D341Med (cell line): ENCODE measurements around the gene SLC6A17.

ENCODE experiments used
- DNase-seq: peaks from one replicate; pipeline ENCODE4 v3.0.0; 2012; ENCODE audit warnings: low spot score

SLC6A17 gene

GRCh38 chr1:110150330-110151174 lies at the start of gene SLC6A17:
Gene SLC6A17 (plus strand): TSS chr1:110150494. CDS start chr1:110166930, 16,436 bp downstream.
- DNase-seq: peak; percentile 53

DNA sequence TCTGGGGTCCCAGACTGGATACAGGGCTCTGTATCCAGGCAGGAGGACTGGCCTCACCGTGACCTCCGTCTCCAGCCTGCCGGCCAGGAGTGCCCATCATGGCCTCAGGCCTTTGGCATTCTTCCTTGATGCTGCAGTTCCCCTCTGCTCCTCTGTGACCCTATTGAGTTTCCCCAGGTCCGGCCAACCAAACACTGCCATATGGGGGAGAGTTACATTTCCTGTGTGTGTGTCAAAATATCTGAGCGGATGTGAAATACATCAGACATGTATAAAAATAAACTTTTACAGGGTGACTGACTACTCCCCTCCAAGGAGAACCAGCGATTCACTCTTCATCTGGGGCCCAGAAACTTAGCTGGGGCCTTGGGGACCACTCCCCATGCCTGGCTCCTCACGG lies 48.2 kb upstream of the SLC6A17 start:
- no peak for DNase-seq

- DNase-seq: peak; percentile 85
Measured at GRCh38 chr1:110106013-110106941, 44.0 kb upstream of the SLC6A17 start.

GRCh38 chr1:110107867-110108469 lies 42.3 kb upstream of the SLC6A17 start:
- no peak for DNase-seq

GRCh38 chr1:110111081-110111480 lies 39.2 kb upstream of the SLC6A17 start:
- DNase-seq: no peak

GRCh38 chr1:110112143-110112542 lies 38.2 kb upstream of the SLC6A17 start, which contains the start of gene UBL4B:
Gene UBL4B (plus strand): TSS chr1:110112443. CDS start chr1:110112535, 92 bp downstream.
- no peak for DNase-seq

DNA sequence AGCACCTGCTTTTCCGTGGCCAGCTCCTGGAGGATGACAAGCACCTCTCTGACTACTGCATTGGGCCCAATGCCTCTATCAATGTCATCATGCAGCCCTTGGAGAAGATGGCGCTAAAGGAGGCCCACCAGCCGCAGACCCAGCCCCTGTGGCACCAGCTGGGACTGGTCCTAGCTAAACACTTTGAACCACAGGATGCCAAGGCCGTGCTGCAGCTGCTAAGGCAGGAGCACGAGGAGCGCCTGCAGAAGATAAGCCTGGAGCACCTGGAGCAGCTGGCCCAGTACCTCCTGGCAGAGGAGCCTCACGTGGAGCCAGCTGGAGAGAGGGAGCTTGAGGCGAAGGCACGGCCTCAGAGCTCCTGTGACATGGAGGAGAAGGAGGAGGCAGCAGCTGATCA lies 37.6 kb upstream of the SLC6A17 start:
- DNase-seq: no peak

DNA sequence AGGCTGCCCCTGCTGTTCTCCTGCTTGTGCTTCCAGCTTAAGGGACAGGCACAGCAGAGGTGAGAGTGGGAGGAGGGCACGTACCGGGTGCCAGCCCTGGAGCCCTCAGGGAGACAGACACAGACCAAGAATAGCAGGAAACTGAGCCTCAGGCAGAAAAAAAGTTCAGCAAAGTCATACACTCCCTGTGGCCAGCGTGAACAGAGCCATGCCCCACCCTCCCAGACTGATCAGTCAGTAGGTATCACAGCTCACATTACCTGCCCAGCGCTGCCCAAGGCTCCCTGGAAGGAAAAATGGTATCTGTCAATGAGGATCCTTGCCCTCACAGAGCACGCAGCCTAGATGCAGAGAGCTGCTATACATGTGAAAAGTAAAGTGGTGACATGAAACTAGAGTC lies 36.7 kb upstream of the SLC6A17 start:
- DNase-seq: no peak

- DNase-seq: no peak
Measured at GRCh38 chr1:110114173-110114572, 36.1 kb upstream of the SLC6A17 start.

GRCh38 chr1:110114784-110115183 lies 35.5 kb upstream of the SLC6A17 start:
- DNase-seq: no peak

DNA sequence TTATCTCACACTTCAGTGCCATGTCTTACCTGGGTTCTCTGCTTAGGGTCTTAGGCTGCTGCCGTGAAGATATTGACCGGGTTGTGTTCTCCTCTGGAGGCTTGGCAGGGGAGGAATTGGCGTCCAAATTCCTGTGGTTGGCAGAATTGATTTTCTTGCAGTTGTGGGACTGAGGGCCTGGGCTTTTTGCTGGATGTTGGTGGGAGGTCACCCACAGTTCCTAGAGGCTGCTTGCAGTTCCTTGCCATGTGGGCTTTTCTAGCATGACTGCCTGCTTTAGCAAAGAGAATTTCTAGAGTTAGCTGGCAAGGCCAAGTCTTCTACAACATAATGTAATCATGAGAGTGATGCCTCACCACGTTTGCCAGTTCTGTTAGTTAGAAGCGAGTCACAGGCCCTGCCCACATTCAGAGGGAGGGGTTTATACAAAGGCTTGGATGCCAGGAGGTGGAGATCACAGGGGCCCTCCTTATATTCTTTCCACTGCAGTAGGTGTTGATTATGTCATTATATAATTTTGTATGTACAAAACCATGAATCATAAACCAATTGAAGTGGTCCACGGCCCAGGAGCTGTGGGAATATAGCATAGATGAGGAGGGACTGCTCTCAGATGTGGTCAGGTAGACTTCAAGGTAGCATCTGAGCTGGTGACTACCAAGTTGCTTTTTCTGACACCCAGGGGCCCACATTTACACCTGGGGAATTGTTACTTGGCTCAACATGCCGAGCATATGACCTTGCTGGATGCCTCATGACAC lies 31.5 kb upstream of the SLC6A17 start:
- DNase-seq: no peak

GRCh38 chr1:110119843-110120242 lies 30.5 kb upstream of the SLC6A17 start:
- no peak for DNase-seq

DNA sequence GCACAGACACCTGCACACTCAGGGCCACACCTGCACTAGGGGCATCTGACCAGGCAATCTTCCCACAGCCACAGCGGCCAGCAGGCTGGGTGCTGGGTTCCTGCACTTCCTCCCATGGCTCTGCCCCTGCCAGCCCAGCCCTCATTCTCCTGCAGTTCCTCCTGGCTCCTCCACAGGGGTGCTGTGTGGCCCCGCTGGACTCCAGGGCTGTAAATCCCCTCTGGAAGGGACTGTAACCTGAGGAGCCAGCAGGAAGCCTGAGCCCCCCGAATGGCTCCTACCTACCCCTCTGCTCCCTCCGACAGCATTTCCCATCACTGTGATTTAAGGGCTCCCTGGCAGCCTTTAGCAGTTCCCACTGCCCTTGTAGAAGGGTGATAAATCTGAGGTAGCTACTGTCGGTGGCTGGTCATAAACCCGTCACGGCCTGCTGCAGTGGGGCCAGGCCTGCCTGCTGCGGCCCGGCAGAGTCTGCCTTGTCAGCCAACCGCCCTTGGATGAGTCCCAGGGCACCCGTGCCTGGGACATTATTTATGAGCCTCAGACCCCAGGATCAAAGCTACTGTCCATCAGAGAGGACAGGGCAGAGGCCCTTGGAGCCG lies 29.2 kb upstream of the SLC6A17 start:
- no peak for DNase-seq

GRCh38 chr1:110123224-110123623 lies 27.1 kb upstream of the SLC6A17 start:
- no peak for DNase-seq

DNA sequence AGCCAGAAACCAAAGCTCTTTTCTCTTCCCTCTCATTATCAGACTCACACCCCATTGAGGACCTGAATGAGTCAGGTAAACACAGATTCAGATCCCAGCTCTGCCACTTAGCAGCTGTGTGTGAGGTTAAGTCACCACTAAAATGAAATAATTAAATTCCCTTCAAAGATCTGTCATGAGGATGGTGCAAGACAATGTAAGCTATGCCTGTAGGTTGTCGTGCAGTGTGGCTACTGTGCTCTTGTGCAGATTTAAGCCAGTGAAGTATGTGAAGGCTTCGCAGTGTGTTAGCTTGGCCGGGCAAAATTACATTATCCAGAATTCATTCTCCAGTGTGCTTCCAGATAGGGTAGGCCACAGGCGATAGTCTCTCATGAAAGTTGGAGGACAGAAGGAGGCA lies 24.5 kb upstream of the SLC6A17 start:
- DNase-seq: no peak

DNA sequence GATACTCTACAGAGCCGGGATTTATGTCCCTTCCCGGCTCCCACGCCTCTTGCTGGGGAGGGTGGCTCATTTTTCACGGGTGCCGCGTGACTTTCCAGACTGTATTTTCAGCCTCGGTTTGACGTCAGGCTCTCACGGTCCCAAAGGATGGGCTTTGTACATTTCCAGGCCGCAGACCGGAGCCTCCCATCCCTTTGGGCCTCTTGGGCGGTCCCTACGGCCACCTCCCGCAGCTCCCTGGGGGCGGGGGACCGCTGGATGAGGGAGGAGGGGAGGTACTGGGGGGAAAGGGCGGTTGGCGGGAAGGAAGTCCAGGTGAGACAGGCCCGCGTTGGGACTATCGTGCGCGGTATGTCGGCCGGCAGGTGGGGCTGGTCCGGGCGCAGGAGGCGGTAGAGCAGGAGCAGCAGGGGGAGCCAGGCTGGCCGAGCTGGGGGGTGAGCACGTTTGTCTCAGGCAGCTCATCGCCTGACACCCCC lies 20.1 kb upstream of the SLC6A17 start:
- DNase-seq: no peak

GRCh38 chr1:110130989-110131388 lies 19.3 kb upstream of the SLC6A17 start:
- no peak for DNase-seq

DNA sequence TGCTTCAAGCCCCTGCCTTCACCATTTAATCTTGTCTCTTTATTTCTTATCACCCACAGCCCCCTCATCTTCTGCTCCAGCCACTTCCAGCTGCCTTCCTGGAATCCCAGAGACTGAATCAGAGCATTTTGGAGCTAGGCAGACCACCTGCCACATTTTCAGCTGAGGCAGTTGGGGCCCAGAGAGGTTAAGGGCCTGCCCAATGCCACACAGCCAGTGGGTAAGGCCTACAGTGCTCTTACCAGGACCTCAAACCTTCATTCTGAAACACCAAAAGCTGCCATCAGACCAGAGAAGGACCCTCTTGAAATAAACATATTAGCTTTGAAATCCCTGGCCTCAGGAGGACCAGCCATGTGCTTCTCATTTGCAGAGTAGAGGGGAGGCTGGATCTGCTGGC lies 17.6 kb upstream of the SLC6A17 start:
- no peak for DNase-seq

- DNase-seq: no peak
Measured at GRCh38 chr1:110133436-110133835, 16.9 kb upstream of the SLC6A17 start.

DNA sequence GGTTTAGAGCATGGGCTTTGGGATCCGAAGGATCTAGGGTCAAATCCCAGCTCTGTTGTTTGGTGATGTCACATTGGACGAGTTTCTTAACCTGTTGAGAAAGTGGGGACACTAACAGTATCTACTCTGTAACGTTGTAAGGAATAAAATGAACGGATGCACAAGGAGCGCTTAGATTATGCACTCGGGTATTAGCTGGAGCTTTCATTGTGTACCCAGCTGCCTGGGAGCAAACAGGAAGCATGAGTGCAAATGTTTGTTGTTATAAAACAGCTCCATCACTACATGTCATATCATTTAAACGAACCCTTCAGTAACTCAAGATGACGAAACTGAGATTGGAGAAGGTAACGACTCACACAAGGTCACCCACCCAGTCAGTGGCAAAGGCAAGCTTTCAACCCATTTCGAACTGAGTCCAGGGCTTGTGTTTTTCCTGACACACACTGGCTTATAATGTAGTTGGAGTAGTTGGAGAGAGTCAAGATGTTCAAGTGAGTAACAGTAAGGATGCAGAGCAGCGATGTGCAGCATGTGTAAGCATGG lies 16.2 kb upstream of the SLC6A17 start:
- no peak for DNase-seq

GRCh38 chr1:110135246-110135645 lies 15.0 kb upstream of the SLC6A17 start:
- DNase-seq: no peak
